HCT116 (cell line): Measurements from ENCODE around the gene CRIM1. TPM values are rescaled to one million over a fixed set of nuclear protein-coding genes. Genes with fewer than 3 reads are reported as not detected.

Experiments
- ATAC-seq: fragments of 200-7000 bp; cut with Tn5 transposase; 2 replicates; pipeline ENCODE4 v1.9.1; 2020; ENCODE audit warnings: mild to moderate bottlenecking, moderate library complexity
- BruUV-seq: library from RNA; stranded (reverse); fragments of 400-500 nt; replicated peaks from 2 replicates; lab custom pipeline; 2021; lab: Mats Ljungman, UMichigan
- CTCF ChIA-PET: fragments of 300-600 bp; sonication (Branson Sonifier 250); formaldehyde crosslinking; loops from one replicate; lab custom pipeline; 2021; ENCODE audit warnings: antibody characterized with exemption; lab: Charles Lee
- POLR2A ChIA-PET: fragments of 300-600, 350-600 bp; sonication (Branson Sonifier 250); formaldehyde crosslinking; loops from one replicate; lab custom pipeline; 2021; ENCODE audit warnings: antibody characterized with exemption; lab: Charles Lee
- RAD21 ChIA-PET, 2 experiments: fragments of 300-600 bp; sonication (Branson Sonifier 250); formaldehyde crosslinking; loops; one replicate each; lab custom pipeline; 2023; ENCODE audit warnings: low total read pairs in 2 of 2; ENCODE audit not compliant: uncharacterized antibody in 2 of 2, unreplicated experiment in 2 of 2, low non-redundant PET in 1 of 2; lab: Charles Lee
- DNase-seq: peaks from one replicate; pipeline ENCODE4 v3.0.0-alpha.2; 2010; ENCODE audit warnings: low read depth, low spot score
- H2AFZ ChIP-seq: fragments of 200-600 bp; shearing (Covaris generic), sonication (generic); 2 replicates; pipeline ENCODE4 v1.6.1; 2017; ENCODE audit warnings: low read depth, mixed run types, mixed read lengths, antibody characterized with exemption, low read length; ENCODE audit not compliant: poor library complexity, severe bottlenecking
- H3K27ac ChIP-seq: 2 replicates; pipeline ENCODE4 v1.5.1; 2012; ENCODE audit warnings: low read depth, low read length
- H3K27me3 ChIP-seq: fragments of 200-600 bp; sonication (generic); 2 replicates; pipeline ENCODE4 v1.6.1; 2016; ENCODE audit warnings: mixed run types, low read length, mixed read lengths; ENCODE audit not compliant: insufficient read depth
- H3K36me3 ChIP-seq, 2 experiments: fragments of 200-500 bp in 1 of 2; fragments of 200-600 bp in 1 of 2; sonication (Bioruptor generic) in 1 of 2; sonication (generic) in 1 of 2; 2 replicates each; pipeline versions ENCODE4 v1.5.1 to v1.6.1; 2014 to 2016; ENCODE audit warnings: low read length in 2 of 2, inconsistent platforms in 1 of 2, mixed read lengths in 1 of 2, mixed run types in 1 of 2; ENCODE audit not compliant: insufficient read depth in 2 of 2, control insufficient read depth in 1 of 2
- H3K4me1 ChIP-seq, 2 experiments: fragments of 200-600 bp in 1 of 2; sonication (generic) in 1 of 2; 2 replicates each; pipeline versions ENCODE4 v1.5.1 to v1.6.1; 2012 to 2017; ENCODE audit warnings: low read length in 2 of 2, inconsistent platforms in 1 of 2, mild to moderate bottlenecking in 1 of 2, mixed read lengths in 1 of 2, mixed run types in 1 of 2, moderate library complexity in 1 of 2; ENCODE audit not compliant: insufficient read depth in 2 of 2, control insufficient read depth in 1 of 2
- H3K4me2 ChIP-seq: fragments of 200-600 bp; sonication (generic); 2 replicates; pipeline ENCODE4 v1.6.1; 2017; ENCODE audit warnings: mixed run types, low read length, mixed read lengths
- H3K4me3 ChIP-seq, 2 experiments: fragments of 200-600 bp in 1 of 2; sonication (generic) in 1 of 2; replicated peaks in 1 of 2; 2 replicates each; pipeline ENCODE4 v1.5.1; 2011 to 2016; ENCODE audit warnings: low read length in 2 of 2, control low read depth in 1 of 2, low read depth in 1 of 2, mild to moderate bottlenecking in 1 of 2, mixed read lengths in 1 of 2, mixed run types in 1 of 2
- H3K79me2 ChIP-seq: fragments of 200-600 bp; sonication (generic); 2 replicates; pipeline ENCODE4 v1.6.1; 2017; ENCODE audit warnings: mild to moderate bottlenecking, mixed run types, low read length, moderate library complexity, mixed read lengths; ENCODE audit not compliant: insufficient read depth
- H3K9ac ChIP-seq: fragments of 200-600 bp; sonication (generic); 2 replicates; pipeline ENCODE4 v1.6.1; 2016; ENCODE audit warnings: low read length, mixed read lengths
- H3K9me2 ChIP-seq: fragments of 200-600 bp; sonication (generic), shearing (Covaris generic); 2 replicates; pipeline ENCODE4 v1.6.1; 2017; ENCODE audit warnings: mixed run types, mild to moderate bottlenecking, moderate library complexity; ENCODE audit not compliant: insufficient read depth
- H3K9me3 ChIP-seq, 2 experiments: fragments of 200-500 bp in 1 of 2; fragments of 200-600 bp in 1 of 2; sonication (Bioruptor generic) in 1 of 2; sonication (generic) in 1 of 2; 2 replicates each; pipeline ENCODE4 v1.6.1; 2014 to 2017; ENCODE audit warnings: low read length in 2 of 2, mixed read lengths in 2 of 2, inconsistent platforms in 1 of 2, low read depth in 1 of 2, mild to moderate bottlenecking in 1 of 2, mixed run types in 1 of 2, moderate library complexity in 1 of 2; ENCODE audit not compliant: control insufficient read depth in 1 of 2, insufficient read depth in 1 of 2
- H4K20me1 ChIP-seq: fragments of 200-600 bp; sonication (generic), shearing (Covaris generic); 2 replicates; pipeline ENCODE4 v1.6.1; 2017; ENCODE audit warnings: mixed run types, mild to moderate bottlenecking, moderate library complexity; ENCODE audit not compliant: insufficient read depth
- CBX3 ChIP-seq: IDR thresholded peaks from 2 replicates; pipeline ENCODE4 v1.6.1; 2012; ENCODE audit warnings: low read depth
- CEBPB ChIP-seq: IDR thresholded peaks from 2 replicates; pipeline ENCODE4 v1.6.1; 2012; ENCODE audit warnings: low read depth
- CTCF ChIP-seq, 3 experiments: fragments of 200-600 bp in 1 of 3; sonication (generic) in 1 of 3; IDR thresholded peaks in 2 of 3; conservative IDR thresholded peaks in 1 of 3; 2 replicates each; pipeline ENCODE4 v1.5.1; 2012 to 2017; ENCODE audit warnings: low read depth in 2 of 3, low read length in 2 of 3, antibody characterized with exemption in 1 of 3, borderline replicate concordance in 1 of 3, control low read depth in 1 of 3, mild to moderate bottlenecking in 1 of 3, mixed read lengths in 1 of 3, mixed run types in 1 of 3, moderate library complexity in 1 of 3; ENCODE audit not compliant: insufficient read depth in 1 of 3
- ELF1 ChIP-seq: IDR thresholded peaks from 2 replicates; pipeline ENCODE4 v1.6.1; 2012; ENCODE audit warnings: low read depth, borderline replicate concordance
- EZH2 ChIP-seq: fragments of 200-600 bp; sonication (generic); IDR thresholded peaks from 2 replicates; pipeline ENCODE4 v1.6.1; 2017; ENCODE audit warnings: antibody characterized with exemption, mixed run types
- EZH2phosphoT487 ChIP-seq: fragments of 200-600 bp; IDR thresholded peaks from 2 replicates; pipeline ENCODE4 v1.6.1; 2018; ENCODE audit warnings: antibody characterized with exemption, borderline replicate concordance
- FOSL1 ChIP-seq: IDR thresholded peaks from 2 replicates; pipeline ENCODE4 v1.6.1; 2012; ENCODE audit warnings: low read depth
- JUND ChIP-seq: IDR thresholded peaks from 2 replicates; pipeline ENCODE4 v1.6.1; 2012
- POLR2A ChIP-seq: IDR thresholded peaks from 2 replicates; pipeline ENCODE4 v1.7.0; 2011; ENCODE audit warnings: borderline replicate concordance; ENCODE audit not compliant: insufficient read depth, insufficient read length; ENCODE audit errors: extremely low read depth
- POLR2AphosphoS5 ChIP-seq: IDR thresholded peaks from 2 replicates; pipeline ENCODE4 v1.6.1; 2011; ENCODE audit warnings: mild to moderate bottlenecking, low read depth, low read length, moderate library complexity
- SIN3A ChIP-seq: IDR thresholded peaks from 2 replicates; pipeline ENCODE4 v1.6.1; 2012; ENCODE audit warnings: low read depth
- SP1 ChIP-seq: IDR thresholded peaks from 2 replicates; pipeline ENCODE4 v1.6.1; 2012; ENCODE audit warnings: low read depth
- SRF ChIP-seq: IDR thresholded peaks from 2 replicates; pipeline ENCODE4 v1.6.1; 2012; ENCODE audit warnings: low read depth
- YY1 ChIP-seq: IDR thresholded peaks from 2 replicates; pipeline ENCODE4 v1.6.1; 2011; ENCODE audit warnings: low read length, low read depth, moderate library complexity, mild to moderate bottlenecking; ENCODE audit not compliant: insufficient replicate concordance; ENCODE audit errors: extremely low read depth
- ZFX ChIP-seq: fragments of 450-650 bp; IDR thresholded peaks from 2 replicates; pipeline ENCODE4 v1.6.1; 2017
- ZNF274 ChIP-seq: fragments of 200-500 bp; sonication (Bioruptor generic); IDR thresholded peaks from 2 replicates; pipeline ENCODE4 v1.6.1; 2014; ENCODE audit warnings: mild to moderate bottlenecking, low read depth, low read length, inconsistent platforms
- intact Hi-C: fragments of 100-400 bp; cut with micrococcal nuclease; formaldehyde crosslinking; loops from 2 replicates; pipeline ENCODE4 v1.10.0; 2022
- total RNA-seq: library from RNA; stranded (reverse); gene quantifications from one replicate; pipeline ENCODE4 v1.2.1, GENCODE V29; 2021; ENCODE audit not compliant: unreplicated experiment
- TF ChIP-seq, protein P1 (sequence below): IDR thresholded peaks from 2 replicates; pipeline ENCODE4 v1.6.1; 2012; ENCODE audit warnings: low read depth
- TF ChIP-seq, protein P2 (sequence below): IDR thresholded peaks from 2 replicates; pipeline ENCODE4 v1.6.1; 2011; ENCODE audit warnings: mild to moderate bottlenecking, low read length, moderate library complexity; ENCODE audit not compliant: insufficient replicate concordance; ENCODE audit errors: extremely low read depth
- TF ChIP-seq, protein P3 (sequence below): IDR thresholded peaks from 2 replicates; pipeline ENCODE4 v1.6.1; 2012

The CRIM1 gene
- total RNA-seq, 1 experiment from 2014 or later: 27.2 TPM

DNA sequence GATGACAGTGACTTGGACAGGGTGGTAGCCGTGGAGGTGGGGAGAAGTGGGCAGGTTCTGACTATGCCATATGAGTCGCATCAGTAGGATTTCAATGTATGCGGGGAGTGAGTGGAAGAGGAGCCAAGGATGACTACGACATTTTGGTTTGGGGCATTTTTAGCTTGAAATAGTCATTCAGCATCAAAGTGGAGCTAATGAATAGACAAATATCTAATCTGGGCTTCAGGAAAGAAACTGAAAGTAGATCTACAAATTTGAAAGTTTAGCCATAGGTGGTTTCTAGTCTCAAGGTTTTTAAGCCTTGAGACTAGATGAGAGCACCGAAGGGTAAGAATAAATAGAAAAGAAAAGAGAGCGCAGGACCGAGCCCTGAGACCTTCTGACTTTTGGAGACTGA is 184.1 kb downstream of the CRIM1 start:
- Histone ChIP-seq H4K20me1 (no peaks in the 10 kb centered on the region), H3K79me2 (no peaks in the 10 kb centered on the region), H3K4me2 (no peak overlapping the region), H2AFZ (no peak overlapping the region), H3K4me1 (0 out of 4 replicates have a peak, but pooled peaks cover 0 to 6% of the 10 kb centered on the region in 2 experiments), H3K9ac (no peak overlapping the region), H3K4me3 (no peak overlapping the region), H3K27ac (no peak overlapping the region), H3K9me3 (no peaks in the 10 kb centered on the region), H3K27me3 (no peaks in the 10 kb centered on the region), H3K9me2 (no peaks in the 10 kb centered on the region), H3K36me3 (peaks cover 0 to 11% of the 10 kb centered on the region in 2 experiments; a peak in 1 of 4 replicates)
- ChIA-PET POLR2A (no interaction called here), RAD21 (no interaction called here), CTCF (no interaction called here)
- TF ChIP-seq ZFX: no peak
- no peak for TF ChIP-seq SIN3A
- TF ChIP-seq POLR2AphosphoS5: no peak
- TF ChIP-seq JUND: no peak
- TF ChIP-seq SP1: no peak
- TF ChIP-seq EZH2phosphoT487: no peak
- TF ChIP-seq, protein P1, sequence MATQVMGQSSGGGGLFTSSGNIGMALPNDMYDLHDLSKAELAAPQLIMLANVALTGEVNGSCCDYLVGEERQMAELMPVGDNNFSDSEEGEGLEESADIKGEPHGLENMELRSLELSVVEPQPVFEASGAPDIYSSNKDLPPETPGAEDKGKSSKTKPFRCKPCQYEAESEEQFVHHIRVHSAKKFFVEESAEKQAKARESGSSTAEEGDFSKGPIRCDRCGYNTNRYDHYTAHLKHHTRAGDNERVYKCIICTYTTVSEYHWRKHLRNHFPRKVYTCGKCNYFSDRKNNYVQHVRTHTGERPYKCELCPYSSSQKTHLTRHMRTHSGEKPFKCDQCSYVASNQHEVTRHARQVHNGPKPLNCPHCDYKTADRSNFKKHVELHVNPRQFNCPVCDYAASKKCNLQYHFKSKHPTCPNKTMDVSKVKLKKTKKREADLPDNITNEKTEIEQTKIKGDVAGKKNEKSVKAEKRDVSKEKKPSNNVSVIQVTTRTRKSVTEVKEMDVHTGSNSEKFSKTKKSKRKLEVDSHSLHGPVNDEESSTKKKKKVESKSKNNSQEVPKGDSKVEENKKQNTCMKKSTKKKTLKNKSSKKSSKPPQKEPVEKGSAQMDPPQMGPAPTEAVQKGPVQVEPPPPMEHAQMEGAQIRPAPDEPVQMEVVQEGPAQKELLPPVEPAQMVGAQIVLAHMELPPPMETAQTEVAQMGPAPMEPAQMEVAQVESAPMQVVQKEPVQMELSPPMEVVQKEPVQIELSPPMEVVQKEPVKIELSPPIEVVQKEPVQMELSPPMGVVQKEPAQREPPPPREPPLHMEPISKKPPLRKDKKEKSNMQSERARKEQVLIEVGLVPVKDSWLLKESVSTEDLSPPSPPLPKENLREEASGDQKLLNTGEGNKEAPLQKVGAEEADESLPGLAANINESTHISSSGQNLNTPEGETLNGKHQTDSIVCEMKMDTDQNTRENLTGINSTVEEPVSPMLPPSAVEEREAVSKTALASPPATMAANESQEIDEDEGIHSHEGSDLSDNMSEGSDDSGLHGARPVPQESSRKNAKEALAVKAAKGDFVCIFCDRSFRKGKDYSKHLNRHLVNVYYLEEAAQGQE: no peak
- TF ChIP-seq ZNF274: no peak
- no peak for TF ChIP-seq ELF1
- TF ChIP-seq, protein P2, sequence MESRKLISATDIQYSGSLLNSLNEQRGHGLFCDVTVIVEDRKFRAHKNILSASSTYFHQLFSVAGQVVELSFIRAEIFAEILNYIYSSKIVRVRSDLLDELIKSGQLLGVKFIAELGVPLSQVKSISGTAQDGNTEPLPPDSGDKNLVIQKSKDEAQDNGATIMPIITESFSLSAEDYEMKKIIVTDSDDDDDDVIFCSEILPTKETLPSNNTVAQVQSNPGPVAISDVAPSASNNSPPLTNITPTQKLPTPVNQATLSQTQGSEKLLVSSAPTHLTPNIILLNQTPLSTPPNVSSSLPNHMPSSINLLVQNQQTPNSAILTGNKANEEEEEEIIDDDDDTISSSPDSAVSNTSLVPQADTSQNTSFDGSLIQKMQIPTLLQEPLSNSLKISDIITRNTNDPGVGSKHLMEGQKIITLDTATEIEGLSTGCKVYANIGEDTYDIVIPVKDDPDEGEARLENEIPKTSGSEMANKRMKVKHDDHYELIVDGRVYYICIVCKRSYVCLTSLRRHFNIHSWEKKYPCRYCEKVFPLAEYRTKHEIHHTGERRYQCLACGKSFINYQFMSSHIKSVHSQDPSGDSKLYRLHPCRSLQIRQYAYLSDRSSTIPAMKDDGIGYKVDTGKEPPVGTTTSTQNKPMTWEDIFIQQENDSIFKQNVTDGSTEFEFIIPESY: no peak
- TF ChIP-seq FOSL1: no peak
- TF ChIP-seq CBX3: no peak
- no peak for TF ChIP-seq CEBPB
- TF ChIP-seq YY1: no peak
- no peak for TF ChIP-seq POLR2A
- no peak for TF ChIP-seq SRF
- TF ChIP-seq EZH2: no peak
- TF ChIP-seq, protein P3, sequence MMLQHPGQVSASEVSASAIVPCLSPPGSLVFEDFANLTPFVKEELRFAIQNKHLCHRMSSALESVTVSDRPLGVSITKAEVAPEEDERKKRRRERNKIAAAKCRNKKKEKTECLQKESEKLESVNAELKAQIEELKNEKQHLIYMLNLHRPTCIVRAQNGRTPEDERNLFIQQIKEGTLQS: no peak
- no peak for TF ChIP-seq CTCF (IDR thresholded peaks at IDR 0.05 in 2 of 3, conservative IDR thresholded peaks at IDR 0.05 in 1 of 3; ENCODE audit: borderline replicate concordance in 1 of 3, insufficient read depth in 1 of 3, low read depth in 2 of 3, low read length in 2 of 3)
- intact Hi-C loops: no loop called here
- DNase-seq (no peak), ATAC-seq (no peak)
- no TSS peak for BruUV-seq
